HCT116 (cell line): ENCODE data around the gene PAK6. TPM values are rescaled to one million over a fixed set of nuclear protein-coding genes. Genes with fewer than 3 reads are reported as not detected.

ENCODE experiments used
- ATAC-seq: fragments of 200-7000 bp; cut with Tn5 transposase; 2 replicates; pipeline ENCODE4 v1.9.1; 2020; ENCODE audit warnings: mild to moderate bottlenecking, moderate library complexity
- BruUV-seq: library from RNA; stranded (reverse); fragments of 400-500 nt; replicated peaks from 2 replicates; lab custom pipeline; 2021; lab: Mats Ljungman, UMichigan
- CTCF ChIA-PET: fragments of 300-600 bp; sonication (Branson Sonifier 250); formaldehyde crosslinking; loops from one replicate; lab custom pipeline; 2021; ENCODE audit warnings: antibody characterized with exemption; lab: Charles Lee
- POLR2A ChIA-PET: fragments of 300-600, 350-600 bp; sonication (Branson Sonifier 250); formaldehyde crosslinking; loops from one replicate; lab custom pipeline; 2021; ENCODE audit warnings: antibody characterized with exemption; lab: Charles Lee
- RAD21 ChIA-PET, 2 experiments: fragments of 300-600 bp; sonication (Branson Sonifier 250); formaldehyde crosslinking; loops; one replicate each; lab custom pipeline; 2023; ENCODE audit warnings: low total read pairs in 2 of 2; ENCODE audit not compliant: uncharacterized antibody in 2 of 2, unreplicated experiment in 2 of 2, low non-redundant PET in 1 of 2; lab: Charles Lee
- DNase-seq: peaks from one replicate; pipeline ENCODE4 v3.0.0-alpha.2; 2010; ENCODE audit warnings: low read depth, low spot score
- H2AFZ ChIP-seq: fragments of 200-600 bp; shearing (Covaris generic), sonication (generic); 2 replicates; pipeline ENCODE4 v1.6.1; 2017; ENCODE audit warnings: low read depth, mixed run types, mixed read lengths, antibody characterized with exemption, low read length; ENCODE audit not compliant: poor library complexity, severe bottlenecking
- H3K27ac ChIP-seq: 2 replicates; pipeline ENCODE4 v1.5.1; 2012; ENCODE audit warnings: low read depth, low read length
- H3K27me3 ChIP-seq: fragments of 200-600 bp; sonication (generic); 2 replicates; pipeline ENCODE4 v1.6.1; 2016; ENCODE audit warnings: mixed run types, low read length, mixed read lengths; ENCODE audit not compliant: insufficient read depth
- H3K36me3 ChIP-seq, 2 experiments: fragments of 200-500 bp in 1 of 2; fragments of 200-600 bp in 1 of 2; sonication (Bioruptor generic) in 1 of 2; sonication (generic) in 1 of 2; 2 replicates each; pipeline versions ENCODE4 v1.5.1 to v1.6.1; 2014 to 2016; ENCODE audit warnings: low read length in 2 of 2, inconsistent platforms in 1 of 2, mixed read lengths in 1 of 2, mixed run types in 1 of 2; ENCODE audit not compliant: insufficient read depth in 2 of 2, control insufficient read depth in 1 of 2
- H3K4me1 ChIP-seq, 2 experiments: fragments of 200-600 bp in 1 of 2; sonication (generic) in 1 of 2; 2 replicates each; pipeline versions ENCODE4 v1.5.1 to v1.6.1; 2012 to 2017; ENCODE audit warnings: low read length in 2 of 2, inconsistent platforms in 1 of 2, mild to moderate bottlenecking in 1 of 2, mixed read lengths in 1 of 2, mixed run types in 1 of 2, moderate library complexity in 1 of 2; ENCODE audit not compliant: insufficient read depth in 2 of 2, control insufficient read depth in 1 of 2
- H3K4me2 ChIP-seq: fragments of 200-600 bp; sonication (generic); 2 replicates; pipeline ENCODE4 v1.6.1; 2017; ENCODE audit warnings: mixed run types, low read length, mixed read lengths
- H3K4me3 ChIP-seq, 2 experiments: fragments of 200-600 bp in 1 of 2; sonication (generic) in 1 of 2; replicated peaks in 1 of 2; 2 replicates each; pipeline ENCODE4 v1.5.1; 2011 to 2016; ENCODE audit warnings: low read length in 2 of 2, control low read depth in 1 of 2, low read depth in 1 of 2, mild to moderate bottlenecking in 1 of 2, mixed read lengths in 1 of 2, mixed run types in 1 of 2
- H3K79me2 ChIP-seq: fragments of 200-600 bp; sonication (generic); 2 replicates; pipeline ENCODE4 v1.6.1; 2017; ENCODE audit warnings: mild to moderate bottlenecking, mixed run types, low read length, moderate library complexity, mixed read lengths; ENCODE audit not compliant: insufficient read depth
- H3K9ac ChIP-seq: fragments of 200-600 bp; sonication (generic); 2 replicates; pipeline ENCODE4 v1.6.1; 2016; ENCODE audit warnings: low read length, mixed read lengths
- H3K9me2 ChIP-seq: fragments of 200-600 bp; sonication (generic), shearing (Covaris generic); 2 replicates; pipeline ENCODE4 v1.6.1; 2017; ENCODE audit warnings: mixed run types, mild to moderate bottlenecking, moderate library complexity; ENCODE audit not compliant: insufficient read depth
- H3K9me3 ChIP-seq, 2 experiments: fragments of 200-500 bp in 1 of 2; fragments of 200-600 bp in 1 of 2; sonication (Bioruptor generic) in 1 of 2; sonication (generic) in 1 of 2; 2 replicates each; pipeline ENCODE4 v1.6.1; 2014 to 2017; ENCODE audit warnings: low read length in 2 of 2, mixed read lengths in 2 of 2, inconsistent platforms in 1 of 2, low read depth in 1 of 2, mild to moderate bottlenecking in 1 of 2, mixed run types in 1 of 2, moderate library complexity in 1 of 2; ENCODE audit not compliant: control insufficient read depth in 1 of 2, insufficient read depth in 1 of 2
- H4K20me1 ChIP-seq: fragments of 200-600 bp; sonication (generic), shearing (Covaris generic); 2 replicates; pipeline ENCODE4 v1.6.1; 2017; ENCODE audit warnings: mixed run types, mild to moderate bottlenecking, moderate library complexity; ENCODE audit not compliant: insufficient read depth
- CBX3 ChIP-seq: IDR thresholded peaks from 2 replicates; pipeline ENCODE4 v1.6.1; 2012; ENCODE audit warnings: low read depth
- EGR1 ChIP-seq: IDR thresholded peaks from 2 replicates; pipeline ENCODE4 v1.6.1; 2012; ENCODE audit warnings: low read depth
- EZH2 ChIP-seq: fragments of 200-600 bp; sonication (generic); IDR thresholded peaks from 2 replicates; pipeline ENCODE4 v1.6.1; 2017; ENCODE audit warnings: antibody characterized with exemption, mixed run types
- RAD21 ChIP-seq: IDR thresholded peaks from 2 replicates; pipeline ENCODE4 v1.6.1; 2012; ENCODE audit warnings: low read depth, mild to moderate bottlenecking
- TCF7L2 ChIP-seq: IDR thresholded peaks from 2 replicates; pipeline ENCODE4 v1.7.0; 2011; ENCODE audit warnings: borderline replicate concordance, inconsistent platforms; ENCODE audit not compliant: insufficient read depth, insufficient read length; ENCODE audit errors: extremely low read depth
- ZFX ChIP-seq: fragments of 450-650 bp; IDR thresholded peaks from 2 replicates; pipeline ENCODE4 v1.6.1; 2017
- intact Hi-C: fragments of 100-400 bp; cut with micrococcal nuclease; formaldehyde crosslinking; loops from 2 replicates; pipeline ENCODE4 v1.10.0; 2022
- total RNA-seq: library from RNA; stranded (reverse); gene quantifications from one replicate; pipeline ENCODE4 v1.2.1, GENCODE V29; 2021; ENCODE audit not compliant: unreplicated experiment
- TF ChIP-seq, protein P1 (sequence below): IDR thresholded peaks from 2 replicates; pipeline ENCODE4 v1.6.1; 2012
- TF ChIP-seq, protein P2 (sequence below), 3 experiments: fragments of 200-600 bp in 1 of 3; sonication (generic) in 1 of 3; IDR thresholded peaks in 2 of 3; conservative IDR thresholded peaks in 1 of 3; 2 replicates each; pipeline ENCODE4 v1.5.1; 2012 to 2017; ENCODE audit warnings: low read depth in 2 of 3, low read length in 2 of 3, antibody characterized with exemption in 1 of 3, borderline replicate concordance in 1 of 3, control low read depth in 1 of 3, mild to moderate bottlenecking in 1 of 3, mixed read lengths in 1 of 3, mixed run types in 1 of 3, moderate library complexity in 1 of 3; ENCODE audit not compliant: insufficient read depth in 1 of 3

The PAK6 gene
- total RNA-seq, 1 experiment from 2014 or later: 19.9 TPM

DNA sequence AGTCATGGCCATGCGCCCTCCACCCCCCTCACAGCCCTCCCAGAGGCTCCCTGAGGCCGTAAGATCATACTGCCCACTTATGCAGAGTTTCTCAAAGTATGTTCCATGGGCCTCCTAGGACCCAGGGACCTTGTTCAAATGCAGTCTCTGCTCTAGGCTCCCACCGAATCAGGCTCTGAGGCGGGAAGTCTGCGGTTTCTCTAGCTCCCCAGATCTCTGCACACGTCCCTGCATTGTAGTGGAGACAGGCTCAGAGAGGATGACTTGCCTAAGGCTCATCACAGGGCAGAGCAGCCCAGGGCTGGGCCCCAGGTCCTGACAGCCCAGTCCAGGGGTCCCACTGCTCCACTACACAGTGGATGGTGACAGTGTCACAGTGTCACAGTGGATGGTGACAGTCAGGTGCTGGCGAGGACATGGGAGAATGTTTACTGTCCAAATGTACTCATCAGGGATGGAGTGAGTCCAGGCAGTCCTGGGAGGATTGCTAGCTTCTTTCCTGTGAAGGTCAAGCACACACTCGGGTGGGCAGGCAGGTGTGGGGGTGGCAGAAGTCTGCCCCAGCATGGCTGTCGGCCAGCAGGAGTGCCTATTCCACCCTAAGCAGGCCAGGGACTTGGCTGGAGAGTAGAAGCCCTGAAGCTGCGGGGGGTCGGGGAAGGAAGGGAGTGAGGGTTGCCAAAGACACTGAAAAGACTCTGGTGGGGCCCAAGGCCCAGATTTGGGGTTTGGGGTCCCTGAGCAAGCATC is 31.6 kb downstream of the PAK6 start:
- DNase-seq (no peak), ATAC-seq (no peak)
- no peaks in the 10 kb centered on the region for H3K9me3 ChIP-seq
- POLR2A ChIA-PET: no interaction called here
- H3K79me2 ChIP-seq: no peaks in the 10 kb centered on the region
- H3K4me3 ChIP-seq: no peak overlapping the region
- peaks cover 17 to 23% of the 10 kb centered on the region in 2 experiments for H3K4me1 ChIP-seq
- TF ChIP-seq, protein P1, sequence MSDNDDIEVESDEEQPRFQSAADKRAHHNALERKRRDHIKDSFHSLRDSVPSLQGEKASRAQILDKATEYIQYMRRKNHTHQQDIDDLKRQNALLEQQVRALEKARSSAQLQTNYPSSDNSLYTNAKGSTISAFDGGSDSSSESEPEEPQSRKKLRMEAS: no peak
- TF ChIP-seq EZH2 (no peak), TCF7L2 (no peak), CBX3 (no peak), EGR1 (no peak), ZFX (no peak), RAD21 (no peak)
- TF ChIP-seq, protein P2, sequence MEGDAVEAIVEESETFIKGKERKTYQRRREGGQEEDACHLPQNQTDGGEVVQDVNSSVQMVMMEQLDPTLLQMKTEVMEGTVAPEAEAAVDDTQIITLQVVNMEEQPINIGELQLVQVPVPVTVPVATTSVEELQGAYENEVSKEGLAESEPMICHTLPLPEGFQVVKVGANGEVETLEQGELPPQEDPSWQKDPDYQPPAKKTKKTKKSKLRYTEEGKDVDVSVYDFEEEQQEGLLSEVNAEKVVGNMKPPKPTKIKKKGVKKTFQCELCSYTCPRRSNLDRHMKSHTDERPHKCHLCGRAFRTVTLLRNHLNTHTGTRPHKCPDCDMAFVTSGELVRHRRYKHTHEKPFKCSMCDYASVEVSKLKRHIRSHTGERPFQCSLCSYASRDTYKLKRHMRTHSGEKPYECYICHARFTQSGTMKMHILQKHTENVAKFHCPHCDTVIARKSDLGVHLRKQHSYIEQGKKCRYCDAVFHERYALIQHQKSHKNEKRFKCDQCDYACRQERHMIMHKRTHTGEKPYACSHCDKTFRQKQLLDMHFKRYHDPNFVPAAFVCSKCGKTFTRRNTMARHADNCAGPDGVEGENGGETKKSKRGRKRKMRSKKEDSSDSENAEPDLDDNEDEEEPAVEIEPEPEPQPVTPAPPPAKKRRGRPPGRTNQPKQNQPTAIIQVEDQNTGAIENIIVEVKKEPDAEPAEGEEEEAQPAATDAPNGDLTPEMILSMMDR (IDR thresholded peaks at IDR 0.05 in 2 of 3, conservative IDR thresholded peaks at IDR 0.05 in 1 of 3; ENCODE audit: borderline replicate concordance in 1 of 3, insufficient read depth in 1 of 3, low read depth in 2 of 3, low read length in 2 of 3): no peak
- no peak overlapping the region for H3K9ac ChIP-seq
- H3K9me2 ChIP-seq: no peaks in the 10 kb centered on the region
- no peak overlapping the region for H2AFZ ChIP-seq
- no peaks in the 10 kb centered on the region for H4K20me1 ChIP-seq
- intact Hi-C loops: loop anchor here (5.0 to 10.0 kb wide), 2 partner anchors 486 to 1563 kb away; partner anchors contain the start of gene FSIP1
- no TSS peak for BruUV-seq
- CTCF ChIA-PET: interaction anchor here (1.0 to 6.6 kb wide), 2 partner anchors 9 to 52 kb away, joined by 3 to 194 read pairs; no protein-coding TSS in a partner anchor
- no peak overlapping the region for H3K4me2 ChIP-seq
- H3K36me3 ChIP-seq: peaks cover 0 to 3% of the 10 kb centered on the region in 2 experiments; a peak in 1 of 4 replicates
- RAD21 ChIA-PET: no interaction called here
- H3K27ac ChIP-seq: no peak overlapping the region
- no peaks in the 10 kb centered on the region for H3K27me3 ChIP-seq
